ENCODE measurements around the gene FRS3. TPM values are rescaled to one million over a fixed set of nuclear protein-coding genes. Genes with fewer than 3 reads are reported as not detected.
A peak's percentile ranks its signal among the peaks of the same experiment; 100 is the strongest.

Gene FRS3
- total and polyA plus RNA-seq, 2 of the 13 experiments (the other 11 are each of a cell fraction or from before 2014, with no cell fraction given) = 3.0 to 7.4 TPM

GRCh38 chr6:41741625-41742490, 37.8 kb downstream of the FRS3 start (continued):
- TF ChIP-seq, protein P1, sequence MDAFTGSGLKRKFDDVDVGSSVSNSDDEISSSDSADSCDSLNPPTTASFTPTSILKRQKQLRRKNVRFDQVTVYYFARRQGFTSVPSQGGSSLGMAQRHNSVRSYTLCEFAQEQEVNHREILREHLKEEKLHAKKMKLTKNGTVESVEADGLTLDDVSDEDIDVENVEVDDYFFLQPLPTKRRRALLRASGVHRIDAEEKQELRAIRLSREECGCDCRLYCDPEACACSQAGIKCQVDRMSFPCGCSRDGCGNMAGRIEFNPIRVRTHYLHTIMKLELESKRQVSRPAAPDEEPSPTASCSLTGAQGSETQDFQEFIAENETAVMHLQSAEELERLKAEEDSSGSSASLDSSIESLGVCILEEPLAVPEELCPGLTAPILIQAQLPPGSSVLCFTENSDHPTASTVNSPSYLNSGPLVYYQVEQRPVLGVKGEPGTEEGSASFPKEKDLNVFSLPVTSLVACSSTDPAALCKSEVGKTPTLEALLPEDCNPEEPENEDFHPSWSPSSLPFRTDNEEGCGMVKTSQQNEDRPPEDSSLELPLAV (CRISPR knock-in tag; conservative IDR thresholded peaks at IDR 0.05; ENCODE audit: low read depth) = no peak
- TF ChIP-seq ZNF207 (IDR thresholded peaks at IDR 0.05; ENCODE audit: borderline replicate concordance) (no peak), ZNF280B (CRISPR knock-in tag; IDR thresholded peaks at IDR 0.05; ENCODE audit: borderline replicate concordance) (0 out of 2 replicates have a peak, but pooled peaks have one; percentile 42), ZNF33A (CRISPR knock-in tag; IDR thresholded peaks at IDR 0.05; ENCODE audit: borderline replicate concordance) (no peak), ZZZ3 (CRISPR knock-in tag; IDR thresholded peaks at IDR 0.05; ENCODE audit: borderline replicate concordance) (no peak), TBX3 (IDR thresholded peaks at IDR 0.05; ENCODE audit: borderline replicate concordance) (no peak), ZNF225 (CRISPR knock-in tag; IDR thresholded peaks at IDR 0.05) (no peak; the same call in 1 of the 2 replicates), PAX8 (CRISPR knock-in tag; IDR thresholded peaks at IDR 0.05; ENCODE audit: borderline replicate concordance) (no peak), KAT8 (CRISPR knock-in tag; IDR thresholded peaks at IDR 0.05) (peak; percentile 32), TERF1 (CRISPR knock-in tag; IDR thresholded peaks at IDR 0.05) (no peak), ZBTB21 (CRISPR knock-in tag; IDR thresholded peaks at IDR 0.05) (no peak), ZNF782 (CRISPR knock-in tag; IDR thresholded peaks at IDR 0.05; ENCODE audit: borderline replicate concordance) (no peak), RCOR2 (CRISPR knock-in tag; IDR thresholded peaks at IDR 0.05) (0 out of 2 replicates have a peak, but pooled peaks have one; percentile 55), RFXAP (CRISPR knock-in tag; IDR thresholded peaks at IDR 0.05; ENCODE audit: borderline replicate concordance) (no peak), CC2D1A (CRISPR knock-in tag; IDR thresholded peaks at IDR 0.05) (0 out of 2 replicates have a peak, but pooled peaks have one; percentile 12), CHCHD3 (CRISPR knock-in tag; IDR thresholded peaks at IDR 0.05) (no peak), ZNF776 (CRISPR knock-in tag; IDR thresholded peaks at IDR 0.05) (no peak), MLLT10 (CRISPR knock-in tag; IDR thresholded peaks at IDR 0.05) (no peak)
- TF ChIP-seq, protein P2, sequence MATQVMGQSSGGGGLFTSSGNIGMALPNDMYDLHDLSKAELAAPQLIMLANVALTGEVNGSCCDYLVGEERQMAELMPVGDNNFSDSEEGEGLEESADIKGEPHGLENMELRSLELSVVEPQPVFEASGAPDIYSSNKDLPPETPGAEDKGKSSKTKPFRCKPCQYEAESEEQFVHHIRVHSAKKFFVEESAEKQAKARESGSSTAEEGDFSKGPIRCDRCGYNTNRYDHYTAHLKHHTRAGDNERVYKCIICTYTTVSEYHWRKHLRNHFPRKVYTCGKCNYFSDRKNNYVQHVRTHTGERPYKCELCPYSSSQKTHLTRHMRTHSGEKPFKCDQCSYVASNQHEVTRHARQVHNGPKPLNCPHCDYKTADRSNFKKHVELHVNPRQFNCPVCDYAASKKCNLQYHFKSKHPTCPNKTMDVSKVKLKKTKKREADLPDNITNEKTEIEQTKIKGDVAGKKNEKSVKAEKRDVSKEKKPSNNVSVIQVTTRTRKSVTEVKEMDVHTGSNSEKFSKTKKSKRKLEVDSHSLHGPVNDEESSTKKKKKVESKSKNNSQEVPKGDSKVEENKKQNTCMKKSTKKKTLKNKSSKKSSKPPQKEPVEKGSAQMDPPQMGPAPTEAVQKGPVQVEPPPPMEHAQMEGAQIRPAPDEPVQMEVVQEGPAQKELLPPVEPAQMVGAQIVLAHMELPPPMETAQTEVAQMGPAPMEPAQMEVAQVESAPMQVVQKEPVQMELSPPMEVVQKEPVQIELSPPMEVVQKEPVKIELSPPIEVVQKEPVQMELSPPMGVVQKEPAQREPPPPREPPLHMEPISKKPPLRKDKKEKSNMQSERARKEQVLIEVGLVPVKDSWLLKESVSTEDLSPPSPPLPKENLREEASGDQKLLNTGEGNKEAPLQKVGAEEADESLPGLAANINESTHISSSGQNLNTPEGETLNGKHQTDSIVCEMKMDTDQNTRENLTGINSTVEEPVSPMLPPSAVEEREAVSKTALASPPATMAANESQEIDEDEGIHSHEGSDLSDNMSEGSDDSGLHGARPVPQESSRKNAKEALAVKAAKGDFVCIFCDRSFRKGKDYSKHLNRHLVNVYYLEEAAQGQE (IDR thresholded peaks at IDR 0.05; ENCODE audit: borderline replicate concordance in 1 of 2, low read depth in 1 of 2, low read length in 2 of 2) = no peak; a peak in 1 of 4 replicates
- TF ChIP-seq, protein P3, sequence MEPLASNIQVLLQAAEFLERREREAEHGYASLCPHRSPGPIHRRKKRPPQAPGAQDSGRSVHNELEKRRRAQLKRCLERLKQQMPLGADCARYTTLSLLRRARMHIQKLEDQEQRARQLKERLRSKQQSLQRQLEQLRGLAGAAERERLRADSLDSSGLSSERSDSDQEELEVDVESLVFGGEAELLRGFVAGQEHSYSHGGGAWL (CRISPR knock-in tag; IDR thresholded peaks at IDR 0.05) = no peak; the same call in 1 of the 2 replicates
